WTC11 (cell line): ENCODE results near the gene PSD2.

ENCODE experiments used
- CREM ChIP-seq: sonication (generic); formaldehyde crosslinking; IDR thresholded peaks from 2 replicates; pipeline ENCODE4 v1.8.1; 2022; ENCODE audit warnings: mild to moderate bottlenecking, missing genetic modification reagents, moderate library complexity
- CTCF ChIP-seq: fragments of 200-600 bp; IDR thresholded peaks from 2 replicates; pipeline ENCODE4 v1.8.0; 2022; ENCODE audit warnings: antibody characterized with exemption
- ESRRA ChIP-seq: sonication (generic); formaldehyde crosslinking; IDR thresholded peaks from 2 replicates; pipeline ENCODE4 v1.8.1; 2022; ENCODE audit warnings: mild to moderate bottlenecking, missing genetic modification reagents, borderline replicate concordance
- ETV6 ChIP-seq: sonication (generic); formaldehyde crosslinking; IDR thresholded peaks from 2 replicates; pipeline ENCODE4 v1.8.1; 2022; ENCODE audit warnings: mild to moderate bottlenecking, missing genetic modification reagents
- USF2 ChIP-seq: sonication (generic); formaldehyde crosslinking; IDR thresholded peaks from 2 replicates; pipeline ENCODE4 v1.8.1; 2023; ENCODE audit warnings: mild to moderate bottlenecking, missing genetic modification reagents, moderate library complexity
- ZBTB43 ChIP-seq: sonication (generic); formaldehyde crosslinking; IDR thresholded peaks from 2 replicates; pipeline ENCODE4 v1.8.1; 2023; ENCODE audit warnings: mild to moderate bottlenecking, missing genetic modification reagents

- TF ChIP-seq ESRRA (CRISPR knock-in tag) (no peak), CTCF (no peak), ETV6 (CRISPR knock-in tag) (no peak), USF2 (no peak), ZBTB43 (no peak), CREM (CRISPR knock-in tag) (no peak)
These were observed 88.5 kb downstream of the PSD2 start for GRCh38 chr5:139884144-139884543.
